Activated CD8-positive, alpha-beta memory T cell treated with anti-CD3 and anti-CD28 coated beads, Interleukin-2, amount 50 U/mL, for 48 hours (primary cell): ENCODE measurements around the gene TMEM61.
A peak's percentile ranks its signal among the peaks of the same experiment; 100 is the strongest.
"Not testable (repeated sequence)": the region's sequence is repeated elsewhere in the genome, so short reads cannot be mapped to it uniquely, and the experiment has no call there.

Experiments used
- DNase-seq: peaks from one replicate; pipeline ENCODE4 v3.0.0-alpha.2; 2020

The TMEM61 gene

DNA sequence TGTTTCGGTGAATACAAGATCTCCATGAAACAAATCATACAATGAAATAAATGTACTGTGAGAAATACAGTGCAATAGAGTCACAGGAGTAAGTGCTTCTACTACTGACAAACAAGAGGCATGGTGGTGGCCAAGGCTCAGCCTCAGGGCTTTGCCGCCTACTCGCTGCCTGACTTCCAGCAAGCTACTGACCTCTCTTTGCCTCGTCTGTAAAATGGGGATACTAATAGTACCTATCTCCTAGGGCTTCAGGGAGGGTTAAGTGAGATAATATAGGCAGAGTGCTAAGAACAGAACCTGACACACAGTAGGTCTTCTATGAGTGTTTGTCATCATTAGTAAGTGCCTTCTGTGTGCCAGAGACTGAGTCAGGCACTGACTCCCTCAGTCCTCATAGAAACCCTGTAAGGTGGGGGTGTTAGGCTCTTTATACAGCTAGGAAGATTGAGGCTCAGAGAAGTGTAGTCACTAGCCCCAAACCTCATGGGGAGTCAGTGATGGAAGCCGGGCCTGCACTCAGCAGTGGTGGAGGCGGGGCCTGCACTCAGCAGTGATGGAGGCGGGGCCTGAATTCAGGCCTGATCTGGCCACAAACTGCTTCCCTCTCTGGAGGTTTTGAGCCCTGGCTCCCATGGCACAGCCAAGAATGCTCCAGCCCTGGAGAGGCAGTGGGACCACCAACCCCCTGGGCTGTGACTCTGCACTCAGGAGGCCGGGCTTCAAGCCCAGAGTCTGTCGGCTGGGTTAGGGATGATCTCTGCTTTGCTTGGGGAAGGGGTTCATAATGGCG lies 25.1 kb downstream of the TMEM61 start:
- DNase-seq: no peak

DNA sequence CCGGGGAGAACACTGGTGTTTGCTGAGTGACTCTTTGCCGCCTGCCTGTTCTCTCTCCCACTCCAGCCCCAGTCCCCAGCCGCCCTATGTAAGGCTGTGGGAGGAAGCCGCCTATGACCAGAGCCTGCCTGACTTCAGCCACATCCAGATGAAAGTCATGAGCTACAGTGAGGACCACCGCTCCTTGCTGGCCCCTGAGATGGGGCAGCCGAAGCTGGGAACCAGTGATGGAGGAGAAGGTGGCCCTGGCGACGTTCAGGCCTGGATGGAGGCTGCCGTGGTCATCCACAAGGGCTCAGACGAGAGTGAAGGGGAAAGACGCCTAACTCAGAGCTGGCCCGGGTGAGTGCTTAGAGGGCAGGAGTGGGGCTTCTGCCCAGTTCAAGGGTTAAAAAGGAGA lies 26.5 kb downstream of the TMEM61 start:
- DNase-seq: no peak

DNA sequence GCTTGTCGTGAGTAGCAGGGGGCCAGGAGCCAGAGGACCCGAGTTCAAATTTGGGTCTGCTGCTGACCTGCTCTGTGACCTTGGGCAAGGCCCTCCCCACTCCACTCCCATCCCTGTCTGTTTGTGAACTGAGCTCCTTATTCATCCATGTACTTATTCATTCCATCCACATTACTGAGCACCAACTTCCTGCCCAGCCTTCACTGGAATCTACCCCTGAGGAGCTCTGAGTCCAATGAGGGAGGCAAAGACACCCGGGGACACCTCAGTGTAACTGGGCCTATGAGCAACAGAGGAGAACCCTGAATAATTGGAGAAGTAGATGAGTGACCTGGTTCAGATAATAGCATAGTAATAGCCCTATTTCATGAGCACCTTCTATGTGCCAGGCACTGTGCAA lies 27.2 kb downstream of the TMEM61 start:
- DNase-seq: no peak

DNA sequence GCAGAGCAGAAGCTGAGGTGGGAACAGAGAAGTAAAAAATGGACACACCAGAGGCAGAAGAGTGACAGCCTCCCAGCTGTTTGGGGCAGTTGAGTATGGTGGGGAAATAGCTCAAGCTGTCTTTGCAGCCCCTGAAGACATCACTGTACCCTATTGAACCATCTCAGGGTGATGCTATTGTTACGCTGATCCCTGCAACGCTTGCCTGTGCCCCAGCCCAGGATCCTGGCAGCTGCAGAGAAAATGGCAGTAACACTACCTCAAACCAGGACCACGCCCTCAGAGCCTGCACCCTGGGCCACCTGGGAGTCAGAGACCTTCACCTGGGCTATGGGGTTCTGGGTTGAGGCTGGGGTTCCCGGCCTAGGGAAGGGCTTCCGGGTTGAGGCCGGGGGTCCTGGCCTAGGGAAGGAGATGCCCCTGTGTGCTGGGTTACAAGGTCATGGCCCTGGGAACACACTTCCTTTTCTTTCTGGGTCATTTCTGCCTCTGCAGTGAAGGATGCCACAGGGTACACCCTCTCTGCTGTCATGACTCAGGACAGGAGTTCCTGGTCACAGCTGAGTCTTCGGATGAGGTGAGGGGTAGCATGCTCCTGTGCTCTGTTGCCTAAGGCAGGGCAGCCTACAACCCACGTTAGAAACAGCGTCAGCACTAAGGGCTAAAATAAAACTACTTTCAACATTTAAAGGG lies 29.9 kb downstream of the TMEM61 start:
- no peak for DNase-seq

DNA sequence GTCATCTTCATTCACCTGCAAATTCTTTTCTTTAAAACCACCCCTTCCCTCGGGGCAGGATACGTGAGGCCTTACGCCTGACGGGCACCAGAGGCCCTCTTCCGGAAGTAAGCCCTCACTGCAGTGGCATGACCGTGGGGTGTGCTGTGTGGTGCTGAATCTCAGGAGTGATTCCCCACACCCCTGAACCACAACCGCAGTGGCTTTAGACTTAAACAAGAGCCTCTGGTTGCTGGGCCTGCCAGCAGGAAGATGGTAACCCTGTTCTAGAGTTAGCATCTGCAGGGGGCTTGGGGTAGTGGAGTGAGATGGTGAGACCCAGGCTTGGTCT lies 30.4 kb downstream of the TMEM61 start:
- DNase-seq: no peak

DNA sequence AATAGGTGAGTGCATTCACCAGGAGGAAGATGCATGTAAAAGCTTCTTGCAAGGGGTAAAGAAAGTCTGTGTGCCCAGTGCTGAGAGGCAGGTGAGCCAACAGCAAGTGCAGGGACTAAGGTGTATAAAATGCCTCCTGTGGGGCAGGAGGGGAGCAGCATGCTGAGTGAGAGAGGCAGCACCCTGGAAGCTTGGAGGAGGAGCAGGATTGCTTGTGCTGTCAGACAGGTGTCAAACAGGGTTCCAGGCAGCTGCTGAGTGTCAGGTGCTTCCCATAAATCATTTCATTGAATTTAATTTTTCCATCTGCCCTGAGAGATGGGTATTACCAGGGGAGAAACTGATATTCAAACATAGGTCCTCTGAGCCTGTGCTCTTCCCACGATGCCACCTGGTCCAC lies 32.2 kb downstream of the TMEM61 start:
- no peak for DNase-seq

DNA sequence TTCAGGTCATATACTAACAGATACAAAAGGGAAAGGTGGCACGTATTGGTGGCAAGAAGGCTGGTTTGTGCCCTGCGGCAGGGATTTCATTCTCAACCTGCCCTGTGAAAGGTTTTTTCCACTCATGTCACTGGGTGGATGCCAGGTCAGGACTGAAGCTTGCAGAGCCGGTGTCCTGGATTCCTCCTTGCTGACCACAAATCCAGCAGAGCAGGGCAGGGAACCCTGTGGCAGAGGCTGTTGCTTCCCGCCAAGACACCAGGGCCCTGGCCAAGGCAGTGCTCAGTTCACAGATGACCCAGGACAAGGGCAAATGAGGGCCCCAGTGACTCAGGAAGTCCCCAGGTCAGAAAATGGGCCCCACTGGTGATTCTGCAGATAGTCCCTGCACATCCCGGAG lies 34.7 kb downstream of the TMEM61 start:
- DNase-seq: no peak

DNA sequence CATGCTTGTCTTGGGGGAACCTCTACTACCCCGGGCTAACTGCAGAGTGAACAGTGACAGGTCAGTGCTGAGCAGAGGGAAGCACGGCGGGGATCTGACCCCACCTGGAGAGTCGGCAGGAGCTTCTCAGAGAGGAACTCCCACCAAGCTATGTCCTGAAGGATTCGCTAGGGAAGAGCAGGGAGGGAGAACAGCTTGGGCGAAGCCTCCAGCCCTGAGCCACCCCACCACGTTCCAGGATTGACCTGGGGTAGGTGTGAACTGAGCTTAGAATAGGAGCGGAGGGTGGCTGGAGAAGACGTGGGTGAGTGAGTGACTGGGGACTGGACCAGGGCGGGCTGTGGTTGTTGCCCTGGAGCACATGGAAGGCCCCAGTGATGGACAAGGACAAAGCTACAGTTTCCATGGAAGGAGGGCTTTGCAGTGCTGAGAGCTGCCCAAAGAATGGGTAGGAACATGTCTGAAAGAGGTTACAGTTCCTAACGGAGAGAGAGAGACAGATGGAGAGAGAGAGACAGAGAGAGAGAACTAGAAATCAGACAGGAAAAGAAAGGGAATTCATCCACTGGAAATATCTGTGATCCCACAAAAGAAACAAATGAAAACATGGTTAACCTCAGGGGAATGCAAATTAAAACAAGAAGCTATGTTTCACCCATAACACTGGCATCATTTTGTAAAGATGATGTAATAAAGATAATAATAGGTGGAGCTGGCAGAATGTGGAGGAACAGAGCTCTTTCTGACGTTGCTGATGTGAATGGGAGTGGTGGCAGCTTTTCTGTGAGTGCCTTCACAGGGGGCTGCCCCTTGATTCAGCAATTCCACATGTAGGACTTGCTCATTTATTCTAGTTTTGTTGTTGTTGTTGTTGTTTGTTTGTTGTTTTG lies 35.5 kb downstream of the TMEM61 start:
- no peak for DNase-seq

DNA sequence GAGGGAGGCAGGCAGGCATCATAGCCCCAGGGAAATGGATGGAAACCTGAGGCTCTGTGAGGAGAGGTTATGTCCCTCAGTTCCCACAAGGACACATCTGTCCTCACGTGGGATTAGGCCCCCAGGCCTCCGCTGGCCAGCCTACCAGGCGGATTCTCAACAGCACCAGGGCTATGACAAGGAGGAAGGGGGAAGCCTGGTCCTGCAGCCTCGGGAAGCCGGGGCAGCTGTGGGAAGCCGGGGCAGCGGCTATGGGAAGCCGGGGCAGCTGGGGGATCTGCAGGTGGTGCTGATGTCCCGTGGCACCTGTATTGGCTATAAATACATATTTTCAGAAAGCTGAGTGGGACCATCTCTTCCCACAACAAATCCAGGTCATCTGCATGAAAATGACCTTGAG lies 38.0 kb downstream of the TMEM61 start:
- no peak for DNase-seq

DNA sequence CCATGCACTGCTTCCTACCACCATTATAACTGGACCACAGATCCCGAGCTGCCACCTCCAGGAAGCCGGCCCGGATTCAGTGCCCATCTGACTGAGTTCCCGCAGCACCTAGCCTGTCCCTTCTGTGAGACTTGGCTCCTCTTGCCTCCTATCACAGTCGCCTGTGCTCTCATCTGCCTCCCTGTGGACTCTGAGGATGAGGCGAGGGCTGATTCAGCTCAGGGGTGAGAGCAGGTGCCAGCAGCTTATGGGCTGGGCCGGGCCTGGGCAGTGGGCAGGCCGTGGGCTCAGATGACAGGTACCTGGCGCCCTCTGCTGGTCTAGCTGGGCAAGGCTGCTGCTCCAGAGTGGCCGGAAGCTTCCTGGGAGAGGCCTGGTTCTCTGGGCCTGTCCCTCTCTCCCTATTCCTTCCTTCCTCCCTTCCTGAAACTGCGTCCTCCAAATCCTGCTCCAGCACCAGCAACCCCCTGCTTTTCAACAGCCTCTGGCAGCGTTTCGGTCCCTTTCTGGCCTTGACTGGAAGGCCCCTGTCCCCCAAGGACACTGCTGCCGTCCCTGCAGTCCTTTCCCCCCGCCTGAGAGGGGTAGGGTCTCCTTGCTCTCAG lies 41.6 kb downstream of the TMEM61 start:
- peak; percentile 90 for DNase-seq

DNA sequence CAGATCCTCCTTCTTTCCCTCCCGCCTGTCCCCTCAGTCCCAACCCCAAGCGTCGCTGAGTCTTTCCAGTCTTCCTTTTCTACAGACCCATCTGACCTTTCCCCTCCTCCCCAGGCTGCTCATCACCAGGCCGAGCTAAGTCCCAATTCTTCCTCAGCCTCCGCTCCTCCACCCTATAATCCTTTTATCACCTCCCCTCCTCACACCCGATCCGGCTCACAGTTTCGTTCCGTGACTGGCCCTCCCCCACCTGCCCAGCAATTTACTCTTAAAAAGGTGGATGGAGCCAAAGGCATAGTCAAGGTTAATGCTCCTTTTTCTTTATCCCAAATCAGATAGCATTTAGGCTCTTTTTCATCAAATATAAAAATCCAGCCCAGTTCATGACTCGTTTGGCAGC lies 43.7 kb downstream of the TMEM61 start:
- not testable (repeated sequence) for DNase-seq

DNA sequence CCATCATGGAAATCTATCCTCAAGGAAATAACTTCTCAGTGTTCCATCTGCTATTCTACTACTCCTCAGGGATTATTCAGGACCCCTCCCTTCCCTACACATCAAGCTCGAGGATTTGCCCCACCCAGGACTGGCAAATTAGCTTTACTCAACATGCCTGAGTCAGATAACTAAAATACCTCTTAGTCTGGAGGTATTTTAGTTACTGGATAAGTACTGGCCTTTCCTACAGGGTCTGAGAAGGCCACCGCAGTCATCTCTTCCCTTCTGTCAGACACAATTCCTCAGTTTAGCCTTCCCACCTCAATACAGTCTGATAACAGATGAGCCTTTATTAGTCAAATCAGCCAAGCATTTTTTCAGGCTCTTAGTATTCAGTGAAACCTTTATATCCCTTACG lies 46.3 kb downstream of the TMEM61 start:
- not testable (repeated sequence) for DNase-seq

DNA sequence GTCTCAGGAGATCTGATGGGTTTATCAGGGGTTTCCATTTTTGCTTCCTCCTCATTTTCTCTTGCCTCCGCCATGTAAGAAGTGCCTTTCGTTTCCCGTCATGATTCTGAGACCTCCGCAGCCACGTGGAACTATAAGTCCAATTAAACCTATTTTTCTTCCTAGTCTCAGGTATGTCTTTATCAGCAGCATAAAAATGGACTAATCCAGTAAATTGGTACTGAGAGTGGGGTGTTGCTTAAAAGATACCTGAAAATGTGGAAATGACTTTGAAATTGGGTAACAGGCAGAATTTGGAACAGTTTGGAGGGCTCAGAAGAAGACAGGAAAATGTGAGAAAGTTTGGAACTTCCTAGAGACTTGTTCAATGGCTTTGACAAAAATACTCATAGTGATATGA lies 50.7 kb downstream of the TMEM61 start:
- not testable (repeated sequence) for DNase-seq

DNA sequence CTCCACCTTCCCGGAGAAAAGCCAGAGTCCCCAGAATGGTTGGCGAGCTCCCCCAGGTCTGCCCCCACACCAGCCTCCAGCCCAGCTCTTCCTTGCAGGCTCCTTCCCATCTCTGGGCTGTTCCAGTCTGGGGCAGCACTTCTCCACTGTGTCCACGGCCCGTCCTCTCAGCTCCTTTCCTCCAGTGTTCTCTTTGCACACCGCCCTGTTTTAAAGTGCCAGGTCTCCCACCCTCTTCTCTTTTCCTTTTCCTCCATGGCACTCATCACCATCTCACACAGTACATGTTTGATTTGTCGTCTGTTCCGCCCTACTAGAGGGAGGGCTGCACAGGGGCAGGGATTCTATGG lies 52.8 kb downstream of the TMEM61 start:
- DNase-seq: no peak

DNA sequence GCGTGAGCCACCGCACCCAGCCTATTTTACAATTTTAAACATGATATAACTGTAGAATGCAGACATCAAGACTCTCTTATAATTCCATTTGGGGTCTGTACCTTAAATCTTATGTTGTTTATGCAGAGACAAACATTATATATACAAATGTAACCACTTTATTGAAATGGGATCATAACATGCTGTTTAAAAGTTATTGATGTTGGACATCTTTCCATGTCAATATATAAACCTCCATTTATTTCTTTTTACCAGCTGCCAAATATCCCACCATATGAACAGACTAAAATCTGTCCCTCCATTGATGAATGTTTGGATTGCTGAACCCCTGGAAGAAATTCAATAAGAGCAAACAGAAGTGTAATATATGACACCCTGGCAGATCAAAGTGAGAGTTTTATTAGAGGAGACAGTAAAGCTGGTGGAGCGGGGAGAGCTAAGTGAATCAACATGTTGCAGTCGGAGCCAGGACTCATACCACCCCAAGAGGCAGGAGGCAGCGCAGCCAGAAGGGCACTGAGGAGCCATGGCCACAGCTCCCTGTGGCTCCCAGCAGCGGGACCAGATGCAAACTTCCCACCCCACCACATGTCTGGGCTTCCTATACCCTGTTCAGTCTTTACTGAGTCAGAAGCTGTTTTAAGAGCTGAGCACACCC lies 54.2 kb downstream of the TMEM61 start:
- no peak for DNase-seq

DNA sequence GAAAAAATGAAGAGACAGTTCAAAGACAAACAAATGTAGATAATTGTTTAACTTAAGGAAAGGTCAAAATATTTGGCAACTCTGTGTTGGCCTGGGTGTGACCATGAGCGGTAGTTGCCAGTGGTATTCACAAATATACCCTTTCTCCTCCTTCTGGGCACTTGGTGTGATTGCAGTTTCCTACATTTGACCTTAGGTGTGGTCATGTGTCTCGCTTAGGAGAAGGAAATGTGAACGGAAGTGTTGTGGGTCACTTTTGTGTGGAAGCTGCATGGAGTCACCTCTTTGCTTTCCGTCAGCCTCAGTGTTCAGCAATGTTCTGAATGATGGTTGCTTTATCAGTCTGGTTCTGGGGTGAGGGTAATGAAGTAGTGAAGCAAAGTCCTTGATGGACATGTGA lies 55.5 kb downstream of the TMEM61 start:
- no peak for DNase-seq

DNA sequence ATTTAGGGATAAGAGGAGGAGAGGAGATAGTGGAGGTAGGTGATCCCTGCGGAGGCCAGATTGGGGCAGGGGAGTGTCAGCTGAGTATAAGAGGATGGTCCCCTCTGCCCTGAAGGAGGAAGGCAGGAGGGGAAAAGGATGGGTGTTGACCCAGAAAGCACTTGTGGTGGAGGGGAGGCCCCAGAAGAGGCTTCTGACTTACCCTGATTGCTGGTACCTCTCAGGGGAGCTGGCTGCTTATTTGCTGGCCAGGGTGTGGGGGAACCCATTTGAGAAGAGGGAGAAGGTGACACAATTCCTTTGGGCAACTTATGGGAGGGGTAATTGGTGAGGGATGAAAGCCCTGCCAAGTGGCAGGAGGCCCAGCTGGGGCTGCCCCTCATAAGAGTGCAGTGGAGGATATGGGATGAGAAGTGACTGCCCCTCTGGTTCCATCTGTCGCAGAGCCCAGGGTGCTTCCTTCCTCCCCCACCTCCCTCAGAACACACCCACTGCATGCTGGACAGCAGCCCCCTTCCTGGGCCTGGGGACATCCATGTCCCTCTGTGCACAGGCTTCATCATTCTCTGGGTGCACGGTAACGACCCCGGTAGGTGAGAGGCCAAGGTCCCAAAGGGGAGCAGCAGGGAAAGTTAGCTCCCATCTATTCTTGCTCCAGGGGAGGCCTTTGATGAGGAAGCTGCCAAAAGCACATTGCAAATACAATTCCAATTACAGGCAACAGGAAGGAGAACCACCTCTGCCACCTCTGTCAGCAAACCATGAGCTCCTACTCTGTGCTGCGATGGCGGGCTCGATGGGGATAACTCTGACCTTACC lies 57.5 kb downstream of the TMEM61 start:
- DNase-seq: no peak

DNA sequence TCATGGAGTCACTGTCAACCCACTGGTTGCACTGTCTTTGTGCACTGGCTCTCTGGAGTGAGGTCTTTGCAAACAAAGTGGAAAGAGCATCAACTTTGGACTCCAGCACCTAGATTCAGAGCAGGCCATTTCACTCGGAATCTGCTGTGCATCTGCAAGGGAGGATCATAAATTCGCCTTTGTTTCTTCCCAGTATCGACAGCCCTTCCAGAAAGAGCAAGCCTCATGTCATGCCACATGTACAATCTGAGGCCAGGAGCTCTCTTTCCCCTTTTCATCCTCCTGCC lies 58.1 kb downstream of the TMEM61 start:
- no peak for DNase-seq

DNA sequence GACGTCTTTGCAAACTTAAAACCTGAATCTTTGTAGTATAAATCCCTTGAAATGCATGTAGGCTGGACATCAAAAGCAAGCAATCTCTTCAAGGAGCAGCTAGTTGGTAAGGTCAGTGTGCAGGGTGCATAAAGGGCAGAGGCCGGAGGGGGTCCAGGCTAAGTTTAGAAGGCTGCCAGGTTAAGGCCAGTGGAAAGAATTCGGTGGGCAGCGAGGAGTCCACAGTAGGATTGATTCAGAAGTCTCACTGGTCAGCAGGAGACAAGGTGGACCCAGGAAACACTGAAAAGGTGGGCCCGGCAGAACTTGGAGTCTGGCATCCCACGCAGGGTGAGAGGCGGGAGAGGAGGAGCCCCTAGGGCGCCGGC lies 58.5 kb downstream of the TMEM61 start:
- DNase-seq: no peak

DNA sequence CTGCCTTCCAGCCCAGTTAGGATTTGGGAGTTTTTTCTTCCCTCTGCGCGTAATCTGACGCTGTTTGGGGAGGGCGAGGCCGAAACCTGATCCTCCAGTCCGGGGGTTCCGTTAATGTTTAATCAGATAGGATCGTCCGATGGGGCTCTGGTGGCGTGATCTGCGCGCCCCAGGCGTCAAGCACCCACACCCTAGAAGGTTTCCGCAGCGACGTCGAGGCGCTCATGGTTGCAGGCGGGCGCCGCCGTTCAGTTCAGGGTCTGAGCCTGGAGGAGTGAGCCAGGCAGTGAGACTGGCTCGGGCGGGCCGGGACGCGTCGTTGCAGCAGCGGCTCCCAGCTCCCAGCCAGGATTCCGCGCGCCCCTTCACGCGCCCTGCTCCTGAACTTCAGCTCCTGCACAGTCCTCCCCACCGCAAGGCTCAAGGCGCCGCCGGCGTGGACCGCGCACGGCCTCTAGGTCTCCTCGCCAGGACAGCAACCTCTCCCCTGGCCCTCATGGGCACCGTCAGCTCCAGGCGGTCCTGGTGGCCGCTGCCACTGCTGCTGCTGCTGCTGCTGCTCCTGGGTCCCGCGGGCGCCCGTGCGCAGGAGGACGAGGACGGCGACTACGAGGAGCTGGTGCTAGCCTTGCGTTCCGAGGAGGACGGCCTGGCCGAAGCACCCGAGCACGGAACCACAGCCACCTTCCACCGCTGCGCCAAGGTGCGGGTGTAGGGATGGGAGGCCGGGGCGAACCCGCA lies 59.1 kb downstream of the TMEM61 start, which contains the start of gene PCSK9:
Gene PCSK9, plus strand, starts transcription at position 207 of the 741 bp plus-strand sequence. Its CDS starts 290 bp downstream, at position 497.
- no peak for DNase-seq
